Ovary (tissue), 9 donors: Measurements from ENCODE around the gene CALML5. TPM values are rescaled to one million over a fixed set of nuclear protein-coding genes. Genes with fewer than 3 reads are reported as not detected.
A peak's percentile ranks its signal among the peaks of the same experiment; 100 is the strongest.

Experiments
- DNase-seq, 5 donors: peaks; one replicate each; pipeline ENCODE4 v3.0.0-alpha.2; 2019 to 2020
- H3K27ac ChIP-seq, 2 donors: fragments of 200-600 bp; one replicate each; pipeline versions ENCODE4 v1.5.1 to v1.8.0; 2019 to 2022
- H3K27me3 ChIP-seq: fragments of 200-600 bp; one replicate; pipeline ENCODE4 v1.8.0; 2022
- H3K36me3 ChIP-seq: fragments of 200-600 bp; sonication (generic); one replicate; pipeline ENCODE4 v1.5.1; 2019
- H3K4me1 ChIP-seq: one replicate; pipeline ENCODE4 v1.8.1; 2013; ENCODE audit warnings: mild to moderate bottlenecking, moderate library complexity; ENCODE audit not compliant: insufficient read depth
- H3K4me3 ChIP-seq: fragments of 200-600 bp; sonication (generic); one replicate; pipeline ENCODE4 v1.5.1; 2017
- H3K9me3 ChIP-seq, 2 donors: fragments of 200-600 bp in 1 of 2; sonication (generic) in 1 of 2; one replicate each; pipeline versions ENCODE4 v1.5.1 to v1.8.1; 2013 to 2019; ENCODE audit warnings: mild to moderate bottlenecking in 1 of 2, moderate library complexity in 1 of 2
- CTCF ChIP-seq, 3 donors: fragments of 450-650 bp in 2 of 3; fragments of 200-600 bp in 1 of 3; IDR thresholded peaks; one replicate each; pipeline versions ENCODE4 v1.5.1 to v1.8.0; 2016 to 2022; ENCODE audit warnings: antibody characterized with exemption in 3 of 3, mild to moderate bottlenecking in 1 of 3
- EP300 ChIP-seq: sonication (generic); formaldehyde crosslinking; IDR thresholded peaks from one replicate; pipeline ENCODE4 v1.6.1; 2017; ENCODE audit warnings: antibody characterized with exemption
- POLR2A ChIP-seq: fragments of 450-650 bp; IDR thresholded peaks from one replicate; pipeline ENCODE4 v1.6.1; 2017; ENCODE audit warnings: antibody characterized with exemption, mild to moderate bottlenecking, moderate library complexity
- WGBS, 3 donors: extraction: QIAGEN DNeasy Blood & Tissue Kit in 1 of 3; methylation state at CpG; one replicate each; pipeline versions ENCODE4 v1.1.5 to v1.1.7; 2013 to 2017; 5-methylcytosine and 5-hydroxymethylcytosine counted together
- intact Hi-C, 4 donors: fragments of 100-400 bp; cut with DNase I; formaldehyde crosslinking; loops; one replicate each; pipeline versions ENCODE4 v1.11.0 to v1.15.1; 2022 to 2023
- polyA plus RNA-seq, 2 donors: library from polyadenylated mRNA; stranded (reverse); fragments of 200-250 nt in 1 of 2; fragments of 350-450 nt in 1 of 2; fragmentation: Illumina TruSeq in 1 of 2; extraction: RNeasy Lipid Tissue Mini Kit (QIAGEN cat#74804) in 1 of 2; gene quantifications; one replicate each; pipeline ENCODE4 v1.2.3, GENCODE V29; 2013 to 2014
- total RNA-seq, 7 donors: library from RNA; depleted of rRNA in 2 of 7; stranded (reverse); fragments of >200 nt in 2 of 7; fragmentation: NEBNext Ultra II Directional in 3 of 7; extraction: Animal tissue kit (Norgen Biotek cat#: 25700) in 3 of 7; gene quantifications; one replicate each; pipeline versions ENCODE4 v1.1.0 to v1.2.4, GENCODE V29; 2016 to 2023
- donor health status: DM: no; HTN: no; CAD: no; lungs with moderate emphysema.
- donor health status: DM: no; HTN: no; CAD: no.
- donor health status: Bipolar disorder and iron deficiency.
- donor health status: DM: yes; HTN: yes; CAD: no.
- donor health status: DM: no; HTN: no; CAD: no.
- donor health status: DM: yes; HTN: yes; CAD: no.

CALML5 gene
- total and polyA plus RNA-seq, 9 donors: 1.7 TPM; not detected in 8

- WGBS, 3 donors: 82 to 88% (median 84%) methylated on average over 13 of the region's 13 CpGs
- Histone ChIP-seq H3K36me3 (no peaks in the 10 kb centered on the region), H3K4me3 (no peak overlapping the region), H3K27ac (no peak overlapping the region), H3K27me3 (no peaks in the 10 kb centered on the region), H3K9me3 (no peaks in the 10 kb centered on the region), H3K4me1 (no peaks in the 10 kb centered on the region)
- intact Hi-C loops: no loop called here
- DNase-seq: peak in 1 of 5 donors; percentile 11
- TF ChIP-seq EP300 (no peak), CTCF (IDR thresholded peaks at IDR 0.05) (no peak), POLR2A (no peak)
Observed at GRCh38 chr10:5485948-5486852, 13.2 kb downstream of the CALML5 start.

- no peak for DNase-seq
Observed at GRCh38 chr10:5485290-5485689, 14.1 kb downstream of the CALML5 start.

GRCh38 chr10:5484205-5484604, 15.2 kb downstream of the CALML5 start:
- Histone ChIP-seq H3K4me1 (no peaks in the 10 kb centered on the region), H3K27ac (no peak overlapping the region), H3K27me3 (no peaks in the 10 kb centered on the region), H3K9me3 (no peaks in the 10 kb centered on the region), H3K4me3 (no peak overlapping the region), H3K36me3 (no peaks in the 10 kb centered on the region)
- TF ChIP-seq EP300 (no peak), POLR2A (no peak), CTCF (IDR thresholded peaks at IDR 0.05) (no peak)
- no peak for DNase-seq
- 65 to 83% (median 78%) methylated on average over 3 of the region's 3 CpGs for WGBS, 3 donors
- intact Hi-C loops: no loop called here

More at GRCh38 chr10:5485290-5485689, 14.1 kb downstream of the CALML5 start:
- Histone ChIP-seq H3K27ac (no peak overlapping the region), H3K4me1 (no peaks in the 10 kb centered on the region), H3K27me3 (no peaks in the 10 kb centered on the region), H3K9me3 (no peaks in the 10 kb centered on the region), H3K36me3 (no peaks in the 10 kb centered on the region), H3K4me3 (no peak overlapping the region)
- TF ChIP-seq POLR2A: no peak
- no peak for TF ChIP-seq EP300
- intact Hi-C loops: no loop called here
- 83 to 92% (median 88%) methylated on average over 14 of the region's 14 CpGs for WGBS, 3 donors

GRCh38 chr10:5482016-5482415, 17.4 kb downstream of the CALML5 start:
- no peak for TF ChIP-seq EP300
- no peak for TF ChIP-seq POLR2A
- TF ChIP-seq CTCF (IDR thresholded peaks at IDR 0.05): no peak
- Histone ChIP-seq H3K4me1 (no peaks in the 10 kb centered on the region), H3K36me3 (no peaks in the 10 kb centered on the region), H3K9me3 (no peaks in the 10 kb centered on the region), H3K4me3 (no peak overlapping the region), H3K27ac (no peak overlapping the region), H3K27me3 (no peaks in the 10 kb centered on the region)
- intact Hi-C loops: no loop called here
- no peak for DNase-seq
- 89 to 97% (median 96%) methylated on average over 9 of the region's 9 CpGs for WGBS, 3 donors

GRCh38 chr10:5481121-5481520, 18.2 kb downstream of the CALML5 start:
- no peak overlapping the region for H3K4me3 ChIP-seq
- no peak for DNase-seq
- intact Hi-C loops: no loop called here
- 89 to 96% (median 96%) methylated on average over 12 of the region's 12 CpGs for WGBS, 3 donors
- no peaks in the 10 kb centered on the region for H3K36me3 ChIP-seq
- H3K9me3 ChIP-seq: no peaks in the 10 kb centered on the region
- H3K27me3 ChIP-seq: no peaks in the 10 kb centered on the region
- H3K27ac ChIP-seq: no peak overlapping the region
- TF ChIP-seq EP300: no peak
- no peak for TF ChIP-seq POLR2A
- no peaks in the 10 kb centered on the region for H3K4me1 ChIP-seq
